A204.1 (cell line): ENCODE measurements around the gene MMP24OS.

Source experiments
- FAIRE-seq: peaks from 2 replicates; lab custom pipeline; 2012; peaks lifted over from hg19 to GRCh38; lab: Jason Lieb, UNC

Gene MMP24OS

DNA sequence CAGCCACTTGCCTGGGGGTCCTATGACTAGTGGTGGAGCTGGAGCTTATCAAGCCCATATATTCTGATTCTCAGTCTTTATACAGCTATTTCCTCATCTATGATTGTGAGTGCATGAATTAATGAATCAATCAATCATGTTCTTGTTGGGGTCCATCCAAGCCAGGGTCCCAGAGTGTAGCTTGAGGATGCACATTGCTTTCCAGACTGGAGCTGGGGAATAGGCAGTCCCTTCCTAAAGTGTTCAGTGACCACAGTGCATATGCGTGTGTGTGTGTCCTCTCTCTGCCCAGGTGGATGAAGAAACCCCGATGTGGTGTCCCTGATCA, 26.3 kb downstream of the MMP24OS start:
- FAIRE-seq: no peak

DNA sequence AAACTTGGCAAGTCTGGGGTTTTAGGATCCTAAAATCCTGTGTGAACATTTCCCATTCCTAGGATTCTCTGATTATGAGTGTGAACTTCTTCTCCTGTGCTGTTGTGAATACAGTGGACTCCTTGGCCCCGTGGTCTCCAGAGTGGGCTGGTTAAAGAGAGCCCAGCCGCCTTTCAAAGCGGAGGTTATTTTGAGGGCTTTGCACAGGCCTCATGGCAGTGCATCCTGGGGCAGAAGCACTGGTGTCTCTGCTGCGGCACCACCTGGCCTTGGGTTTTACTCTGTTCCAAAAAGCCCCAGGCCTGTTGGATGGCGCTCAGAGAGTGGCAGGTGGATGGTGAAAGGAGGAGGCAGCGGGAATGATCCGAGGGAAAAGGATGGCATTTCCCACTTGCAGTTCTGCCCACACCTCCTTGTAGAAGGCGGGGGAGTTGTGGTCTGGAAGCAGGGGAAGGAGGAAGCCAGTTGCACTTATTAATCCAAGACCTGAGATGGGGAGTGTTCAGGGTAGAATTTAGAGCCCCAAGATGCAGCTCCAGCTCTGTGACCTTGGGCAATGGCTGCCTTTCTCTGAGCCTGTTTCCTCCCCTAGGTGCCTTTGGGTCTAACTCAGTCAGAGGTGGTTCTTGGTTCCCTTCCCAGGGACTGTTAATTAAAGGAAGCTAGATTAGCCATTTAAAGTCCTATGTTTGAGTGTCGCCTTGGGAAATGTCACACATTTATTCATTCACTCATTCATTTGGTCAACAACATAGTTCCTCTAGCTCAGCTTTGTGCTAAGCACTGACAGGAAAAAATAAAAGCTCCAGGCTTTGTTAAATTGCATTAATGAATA, 29.1 kb downstream of the MMP24OS start:
- FAIRE-seq: no peak

DNA sequence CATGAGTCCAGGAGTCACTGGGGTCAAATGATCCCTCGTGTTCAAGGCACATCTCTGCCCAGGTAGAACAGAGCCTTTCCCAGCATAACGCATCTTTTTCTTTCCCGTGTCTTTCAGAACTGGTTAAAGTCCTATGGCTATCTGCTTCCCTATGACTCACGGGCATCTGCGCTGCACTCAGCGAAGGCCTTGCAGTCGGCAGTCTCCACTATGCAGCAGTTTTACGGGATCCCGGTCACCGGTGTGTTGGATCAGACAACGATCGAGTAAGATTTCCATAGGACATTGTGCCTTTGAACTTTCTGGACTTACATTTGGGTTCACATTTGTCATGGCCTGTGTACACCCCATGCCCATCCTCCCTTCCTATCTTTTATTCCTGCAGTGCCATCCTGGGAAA, 31.2 kb downstream of the MMP24OS start:
- no peak for FAIRE-seq

DNA sequence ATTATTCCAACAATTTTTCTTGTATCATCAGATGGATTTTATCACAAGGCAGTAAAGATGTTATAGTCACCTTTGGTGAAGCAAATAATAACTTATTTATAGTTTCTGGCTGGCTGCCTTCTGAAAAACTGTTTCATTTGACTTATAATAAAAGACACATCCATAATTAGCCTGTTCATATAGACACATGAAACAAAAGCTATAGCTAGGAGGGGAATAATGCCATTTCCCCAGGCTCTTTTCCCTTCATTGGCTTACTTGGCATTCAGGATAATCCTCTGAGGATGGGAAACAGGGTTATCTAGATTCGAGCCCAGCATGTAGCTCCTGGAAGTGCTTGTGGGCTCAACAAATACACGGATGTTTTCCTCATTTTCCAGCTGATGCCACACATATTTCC, 33.9 kb downstream of the MMP24OS start:
- no peak for FAIRE-seq

DNA sequence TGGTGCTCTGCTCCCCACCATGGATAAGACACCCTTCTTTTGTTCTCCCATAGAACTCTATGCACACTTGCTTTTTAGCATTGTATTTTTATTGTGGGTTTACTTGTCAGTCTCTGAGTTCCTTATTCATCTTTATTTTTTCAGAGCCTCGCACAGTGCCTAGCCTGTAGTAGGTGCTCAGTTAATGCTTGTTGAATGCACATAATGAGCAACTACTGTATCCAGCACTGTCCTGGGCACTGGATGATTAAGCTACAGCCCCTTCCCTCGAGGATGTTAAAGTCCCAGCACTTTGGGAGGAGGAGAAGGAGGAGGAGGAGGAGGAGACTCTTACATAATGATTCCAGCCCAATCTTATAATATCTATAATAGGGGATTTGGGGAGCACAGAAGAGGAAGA, 34.6 kb downstream of the MMP24OS start:
- FAIRE-seq: no peak

DNA sequence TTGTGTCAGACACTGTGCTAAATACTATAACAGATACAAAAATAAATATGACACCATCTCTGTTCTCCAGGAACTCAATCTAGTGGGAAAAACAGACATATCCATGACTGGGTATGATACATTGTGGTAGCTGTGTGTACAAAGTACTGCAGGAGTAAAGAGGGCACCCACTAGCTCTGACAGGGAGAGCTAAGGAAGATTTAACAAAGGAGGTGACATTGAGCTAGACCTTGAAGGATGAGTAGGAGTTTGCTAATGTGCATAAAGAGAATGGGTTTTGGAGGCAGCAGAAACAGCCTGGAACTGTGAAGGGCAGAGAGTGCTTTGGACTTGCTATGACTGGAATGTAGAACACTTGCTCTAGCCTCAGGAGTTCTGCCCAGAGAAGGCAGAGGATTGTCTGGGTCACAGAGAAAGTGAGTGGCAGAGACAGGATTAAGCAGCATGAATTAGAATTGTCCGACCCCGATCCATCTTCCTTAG, 37.1 kb downstream of the MMP24OS start:
- FAIRE-seq: no peak

DNA sequence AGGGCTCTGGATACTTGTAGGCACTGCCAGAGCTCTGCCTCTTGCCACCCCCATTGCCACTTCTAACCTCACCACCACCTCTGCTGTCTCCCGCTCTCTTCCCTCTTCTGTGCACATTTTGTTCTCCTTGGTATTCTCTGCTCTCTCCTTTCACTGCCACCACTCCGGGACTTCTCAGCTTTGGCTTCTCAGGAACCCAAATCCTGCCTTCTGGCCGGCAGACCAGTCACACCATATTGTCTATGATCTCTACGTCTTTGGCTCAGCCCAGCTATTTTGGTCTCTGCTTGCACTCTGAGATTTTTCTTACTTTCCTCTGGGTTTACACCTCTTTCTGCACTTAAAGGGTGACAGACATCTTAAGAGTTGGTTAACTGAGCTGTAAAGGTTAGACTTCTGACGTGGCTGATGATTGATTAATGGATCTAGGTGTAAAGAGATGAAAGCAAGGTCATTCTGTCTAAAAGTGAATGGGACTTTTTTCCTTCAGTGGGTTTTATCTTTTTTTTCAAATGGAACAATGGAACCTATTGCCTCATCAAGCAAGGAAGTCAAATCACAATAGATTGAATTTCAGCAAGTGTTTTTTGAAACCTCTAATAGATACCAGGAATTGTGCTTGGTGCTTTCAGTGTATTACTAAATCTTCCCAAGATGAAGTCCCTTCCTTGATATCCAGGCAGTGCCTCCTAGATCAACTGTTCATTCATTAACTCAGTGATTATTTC, 37.7 kb downstream of the MMP24OS start:
- FAIRE-seq: no peak

DNA sequence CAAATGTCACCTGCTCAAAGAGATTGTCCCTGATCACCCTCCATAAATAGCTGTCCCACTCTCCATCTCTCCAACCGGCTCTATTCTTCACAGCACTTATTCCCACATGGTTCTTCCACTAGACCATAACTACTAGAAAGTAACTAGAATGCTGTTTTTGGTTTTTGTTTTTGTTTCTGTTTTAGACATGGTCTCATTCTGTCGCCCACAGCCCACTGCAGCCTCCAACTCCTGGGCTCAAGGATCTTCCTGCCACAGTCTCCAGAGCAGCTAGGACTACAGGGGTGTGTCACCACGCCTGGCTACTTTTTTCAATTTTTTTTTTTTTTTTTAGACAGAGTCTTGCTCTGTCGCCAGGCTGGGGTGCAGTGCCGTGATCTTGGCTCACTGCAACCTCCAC, 39.2 kb downstream of the MMP24OS start:
- no peak for FAIRE-seq

DNA sequence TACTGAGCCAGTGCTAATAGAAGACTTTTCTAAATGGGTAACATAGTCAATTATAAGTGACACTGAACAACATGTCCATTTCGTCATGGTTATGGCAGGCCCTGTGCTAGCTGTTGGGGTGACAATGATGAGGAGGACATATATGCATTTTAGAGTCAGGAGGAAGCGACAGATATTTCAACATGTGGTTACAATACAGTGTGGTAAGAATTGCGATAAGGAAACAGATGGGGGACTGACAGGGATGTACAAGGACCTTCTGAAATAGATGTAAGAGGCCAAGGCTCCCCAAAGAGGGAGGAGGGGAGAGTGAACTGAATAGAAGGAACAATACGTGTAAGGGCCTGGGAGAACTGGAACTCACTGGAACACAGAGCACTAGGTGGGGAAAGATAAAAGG, 39.8 kb downstream of the MMP24OS start:
- FAIRE-seq: no peak

DNA sequence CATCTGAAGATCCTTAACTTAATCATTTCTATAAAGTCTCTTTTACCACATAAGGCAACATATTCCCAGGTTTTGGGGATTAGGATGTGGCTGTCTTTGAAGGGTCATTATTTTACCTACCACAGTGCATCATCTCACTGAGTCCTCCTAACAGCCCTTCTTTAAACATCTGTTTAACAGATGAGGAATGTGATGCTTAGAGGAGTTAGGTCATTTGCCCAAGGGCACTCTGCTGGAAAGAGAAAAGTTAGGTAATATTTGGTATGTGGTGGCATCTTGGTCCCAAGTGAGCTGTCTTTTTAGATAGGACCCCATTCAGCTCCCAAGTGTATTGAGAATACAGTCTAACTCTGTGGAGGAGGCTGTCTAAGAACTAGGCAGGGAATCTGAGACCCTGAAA, 40.4 kb downstream of the MMP24OS start:
- FAIRE-seq: no peak

DNA sequence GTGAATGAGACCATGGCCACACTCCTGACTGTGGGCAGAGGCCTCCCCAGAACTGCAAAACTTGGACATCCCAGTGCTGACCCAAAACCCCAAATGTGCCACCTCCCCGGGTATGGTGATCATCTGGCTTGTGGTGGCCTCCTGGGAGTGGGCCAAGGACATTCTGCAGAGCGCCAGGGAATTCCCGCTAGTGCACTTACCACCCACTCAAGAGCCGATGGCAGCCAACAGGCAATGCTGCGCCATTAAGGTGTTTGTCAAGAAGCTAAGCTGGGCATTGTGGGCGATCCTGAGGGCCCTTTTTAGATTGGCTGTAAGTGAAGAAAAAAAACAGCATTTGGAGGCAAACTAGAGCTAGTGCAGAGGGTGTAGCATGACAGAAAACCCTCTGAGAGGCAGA, 42.0 kb downstream of the MMP24OS start:
- FAIRE-seq: no peak

DNA sequence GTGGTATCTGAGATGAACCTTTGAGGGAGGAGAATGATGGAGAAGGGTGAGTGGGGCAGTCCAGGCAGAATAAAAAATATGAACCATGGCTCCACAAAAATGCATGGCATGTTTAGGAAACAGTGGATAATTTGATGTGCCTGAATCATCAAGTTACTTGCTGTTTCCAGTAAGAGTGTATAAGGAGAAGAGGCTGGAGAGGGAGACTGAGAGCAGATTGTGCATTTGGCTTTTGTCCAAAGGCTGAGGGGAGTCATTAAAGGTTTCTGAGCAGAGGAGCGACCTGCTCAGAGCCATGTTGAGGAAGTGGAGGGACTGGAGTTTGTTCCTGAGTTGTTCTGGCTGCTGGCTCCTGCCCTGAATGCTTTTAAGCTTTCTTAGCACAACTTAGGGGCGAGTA, 45.3 kb downstream of the MMP24OS start:
- FAIRE-seq: no peak

DNA sequence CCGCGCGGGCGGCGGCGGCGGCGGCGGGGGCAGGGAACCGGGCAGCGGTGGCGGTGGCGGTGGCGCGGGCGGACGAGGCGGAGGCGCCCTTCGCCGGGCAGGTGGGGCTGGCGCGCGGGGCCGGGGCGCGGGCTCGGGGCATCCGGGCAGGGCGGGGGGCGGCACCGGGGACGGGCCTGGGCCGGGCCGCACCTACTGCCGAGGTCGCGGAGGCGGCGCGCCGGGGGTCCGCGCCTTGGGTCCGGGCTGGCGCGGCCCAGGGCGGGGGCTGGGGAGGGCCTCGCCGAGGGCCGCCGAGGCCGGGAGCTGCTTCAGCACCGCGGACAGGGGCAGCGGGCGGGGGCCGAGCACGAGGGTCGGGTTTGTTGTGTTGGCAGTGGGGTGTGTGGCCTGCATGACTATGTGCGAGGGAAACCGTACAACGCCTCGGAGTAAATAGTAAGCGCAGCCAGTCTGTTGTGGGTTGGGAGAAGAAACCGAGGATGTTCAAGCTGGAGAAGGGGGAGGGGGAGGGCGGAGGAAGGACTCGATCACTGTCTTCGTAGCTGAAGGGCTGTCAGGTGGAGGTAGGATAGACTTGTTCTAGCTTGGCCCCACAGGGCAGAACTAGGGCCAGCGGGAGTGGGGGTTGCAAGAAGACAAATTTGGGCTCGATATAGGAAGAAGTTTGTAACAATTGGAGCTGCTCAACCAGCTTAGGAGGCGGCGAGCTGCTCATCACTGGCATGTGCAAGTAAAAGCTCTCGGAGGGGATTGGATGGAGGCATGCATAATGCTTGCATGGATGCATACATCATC, 50.8 kb downstream of the MMP24OS start:
- no peak for FAIRE-seq
